ENCODE results near the gene QRFP. TPM values are rescaled to one million over a fixed set of nuclear protein-coding genes. Genes with fewer than 3 reads are reported as not detected.

QRFP gene
- total RNA-seq, 1 donor from 2014 or later, result not detected

DNA sequence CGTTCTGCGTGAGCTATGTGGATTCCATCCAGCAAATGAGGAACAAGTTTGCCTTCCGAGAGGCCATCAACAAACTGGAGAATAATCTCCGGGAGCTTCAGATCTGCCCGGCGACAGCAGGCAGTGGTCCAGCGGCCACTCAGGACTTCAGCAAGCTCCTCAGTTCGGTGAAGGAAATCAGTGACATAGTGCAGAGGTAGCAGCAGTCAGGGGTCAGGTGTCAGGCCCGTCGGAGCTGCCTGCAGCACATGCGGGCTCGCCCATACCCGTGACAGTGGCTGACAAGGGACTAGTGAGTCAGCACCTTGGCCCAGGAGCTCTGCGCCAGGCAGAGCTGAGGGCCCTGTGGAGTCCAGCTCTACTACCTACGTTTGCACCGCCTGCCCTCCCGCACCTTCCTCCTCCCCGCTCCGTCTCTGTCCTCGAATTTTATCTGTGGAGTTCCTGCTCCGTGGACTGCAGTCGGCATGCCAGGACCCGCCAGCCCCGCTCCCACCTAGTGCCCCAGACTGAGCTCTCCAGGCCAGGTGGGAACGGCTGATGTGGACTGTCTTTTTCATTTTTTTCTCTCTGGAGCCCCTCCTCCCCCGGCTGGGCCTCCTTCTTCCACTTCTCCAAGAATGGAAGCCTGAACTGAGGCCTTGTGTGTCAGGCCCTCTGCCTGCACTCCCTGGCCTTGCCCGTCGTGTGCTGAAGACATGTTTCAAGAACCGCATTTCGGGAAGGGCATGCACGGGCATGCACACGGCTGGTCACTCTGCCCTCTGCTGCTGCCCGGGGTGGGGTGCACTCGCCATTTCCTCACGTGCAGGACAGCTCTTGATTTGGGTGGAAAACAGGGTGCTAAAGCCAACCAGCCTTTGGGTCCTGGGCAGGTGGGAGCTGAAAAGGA, 10.9 kb downstream of the QRFP start:
- FAIRE-seq (no peak), DNase-seq (ENCODE audit: low read depth) (peak; percentile 22)
- Histone ChIP-seq H3K36me3 (ENCODE audit: control insufficient read depth, insufficient read depth, low read length) (peaks cover 31% of the 10 kb centered on the region), H3K27me3 (ENCODE audit: control insufficient read depth, insufficient read depth, low read length) (no peaks in the 10 kb centered on the region), H3K4me3 (ENCODE audit: low read depth, low read length) (no peak overlapping the region)
- TF ChIP-seq, protein P1, sequence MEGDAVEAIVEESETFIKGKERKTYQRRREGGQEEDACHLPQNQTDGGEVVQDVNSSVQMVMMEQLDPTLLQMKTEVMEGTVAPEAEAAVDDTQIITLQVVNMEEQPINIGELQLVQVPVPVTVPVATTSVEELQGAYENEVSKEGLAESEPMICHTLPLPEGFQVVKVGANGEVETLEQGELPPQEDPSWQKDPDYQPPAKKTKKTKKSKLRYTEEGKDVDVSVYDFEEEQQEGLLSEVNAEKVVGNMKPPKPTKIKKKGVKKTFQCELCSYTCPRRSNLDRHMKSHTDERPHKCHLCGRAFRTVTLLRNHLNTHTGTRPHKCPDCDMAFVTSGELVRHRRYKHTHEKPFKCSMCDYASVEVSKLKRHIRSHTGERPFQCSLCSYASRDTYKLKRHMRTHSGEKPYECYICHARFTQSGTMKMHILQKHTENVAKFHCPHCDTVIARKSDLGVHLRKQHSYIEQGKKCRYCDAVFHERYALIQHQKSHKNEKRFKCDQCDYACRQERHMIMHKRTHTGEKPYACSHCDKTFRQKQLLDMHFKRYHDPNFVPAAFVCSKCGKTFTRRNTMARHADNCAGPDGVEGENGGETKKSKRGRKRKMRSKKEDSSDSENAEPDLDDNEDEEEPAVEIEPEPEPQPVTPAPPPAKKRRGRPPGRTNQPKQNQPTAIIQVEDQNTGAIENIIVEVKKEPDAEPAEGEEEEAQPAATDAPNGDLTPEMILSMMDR (IDR thresholded peaks at IDR 0.05; ENCODE audit: insufficient read depth, low read length, severe bottlenecking), result no peak

DNA sequence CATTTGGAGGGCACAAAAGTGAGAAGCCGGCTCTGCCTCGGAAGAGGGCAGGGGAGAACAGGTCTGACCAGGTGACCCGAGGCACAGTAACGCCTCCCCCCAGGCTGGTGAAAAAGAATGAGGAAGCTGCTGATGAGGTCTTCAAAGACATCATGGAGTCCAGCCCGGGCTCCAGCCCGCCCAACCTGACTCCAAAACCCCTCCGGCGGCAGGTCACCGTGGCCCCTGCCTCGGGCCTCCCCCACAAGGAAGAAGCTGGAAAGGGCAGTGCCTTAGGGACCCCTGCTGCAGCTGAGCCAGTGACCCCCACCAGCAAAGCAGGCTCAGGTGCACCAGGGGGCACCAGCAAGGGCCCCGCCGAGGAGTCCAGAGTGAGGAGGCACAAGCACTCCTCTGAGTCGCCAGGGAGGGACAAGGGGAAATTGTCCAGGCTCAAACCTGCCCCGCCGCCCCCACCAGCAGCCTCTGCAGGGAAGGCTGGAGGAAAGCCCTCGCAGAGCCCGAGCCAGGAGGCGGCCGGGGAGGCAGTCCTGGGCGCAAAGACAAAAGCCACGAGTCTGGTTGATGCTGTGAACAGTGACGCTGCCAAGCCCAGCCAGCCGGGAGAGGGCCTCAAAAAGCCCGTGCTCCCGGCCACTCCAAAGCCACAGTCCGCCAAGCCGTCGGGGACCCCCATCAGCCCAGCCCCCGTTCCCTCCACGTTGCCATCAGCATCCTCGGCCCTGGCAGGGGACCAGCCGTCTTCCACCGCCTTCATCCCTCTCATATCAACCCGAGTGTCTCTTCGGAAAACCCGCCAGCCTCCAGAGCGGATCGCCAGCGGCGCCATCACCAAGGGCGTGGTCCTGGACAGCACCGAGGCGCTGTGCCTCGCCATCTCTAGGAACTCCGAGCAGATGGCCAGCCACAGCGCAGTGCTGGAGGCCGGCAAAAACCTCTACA, 11.8 kb downstream of the QRFP start:
- no peak for FAIRE-seq

DNA sequence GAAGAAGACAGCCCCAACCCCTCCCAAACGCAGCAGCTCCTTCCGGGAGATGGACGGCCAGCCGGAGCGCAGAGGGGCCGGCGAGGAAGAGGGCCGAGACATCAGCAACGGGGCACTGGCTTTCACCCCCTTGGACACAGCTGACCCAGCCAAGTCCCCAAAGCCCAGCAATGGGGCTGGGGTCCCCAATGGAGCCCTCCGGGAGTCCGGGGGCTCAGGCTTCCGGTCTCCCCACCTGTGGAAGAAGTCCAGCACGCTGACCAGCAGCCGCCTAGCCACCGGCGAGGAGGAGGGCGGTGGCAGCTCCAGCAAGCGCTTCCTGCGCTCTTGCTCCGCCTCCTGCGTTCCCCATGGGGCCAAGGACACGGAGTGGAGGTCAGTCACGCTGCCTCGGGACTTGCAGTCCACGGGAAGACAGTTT, 12.5 kb downstream of the QRFP start:
- TF ChIP-seq, protein P1 (IDR thresholded peaks at IDR 0.05; ENCODE audit: insufficient read depth, low read length, severe bottlenecking), result no peak
- no peak for DNase-seq (ENCODE audit: low read depth)
- peaks cover 36% of the 10 kb centered on the region for H3K36me3 ChIP-seq (ENCODE audit: control insufficient read depth, insufficient read depth, low read length)
- FAIRE-seq, result no peak
- no peak overlapping the region for H3K4me3 ChIP-seq (ENCODE audit: low read depth, low read length)
- H3K27me3 ChIP-seq (ENCODE audit: control insufficient read depth, insufficient read depth, low read length), result no peaks in the 10 kb centered on the region

More for the DNA sequence above, 11.8 kb downstream of the QRFP start:
- Histone ChIP-seq H3K36me3 (ENCODE audit: control insufficient read depth, insufficient read depth, low read length) (peaks cover 35% of the 10 kb centered on the region), H3K27me3 (ENCODE audit: control insufficient read depth, insufficient read depth, low read length) (no peaks in the 10 kb centered on the region), H3K4me3 (ENCODE audit: low read depth, low read length) (no peak overlapping the region)
- DNase-seq (ENCODE audit: low read depth), result no peak
- TF ChIP-seq, protein P1 (IDR thresholded peaks at IDR 0.05; ENCODE audit: insufficient read depth, low read length, severe bottlenecking), result no peak

DNA sequence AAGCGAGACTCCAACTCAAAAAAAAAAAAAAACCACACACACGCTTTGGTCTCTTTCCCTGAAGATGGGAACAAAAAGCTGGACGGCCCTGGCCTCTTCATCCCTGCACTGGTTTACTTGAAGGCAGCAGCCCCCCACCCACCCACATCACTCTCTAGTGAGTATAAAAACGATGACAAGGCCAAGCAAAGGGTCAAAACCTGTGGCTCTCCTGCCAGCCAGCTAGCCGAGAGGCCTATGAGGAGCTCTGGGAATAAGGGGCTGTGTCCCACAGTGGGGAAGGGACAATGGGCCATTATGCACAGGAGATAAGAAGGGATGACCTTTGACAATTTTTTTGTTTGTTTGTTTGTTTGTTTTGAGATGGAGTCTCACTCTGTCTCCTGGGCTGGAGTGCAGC, 13.1 kb downstream of the QRFP start:
- TF ChIP-seq, protein P1 (IDR thresholded peaks at IDR 0.05; ENCODE audit: insufficient read depth, low read length, severe bottlenecking), result no peak
- no peak for FAIRE-seq
- Histone ChIP-seq H3K36me3 (ENCODE audit: control insufficient read depth, insufficient read depth, low read length) (peaks cover 34% of the 10 kb centered on the region), H3K4me3 (ENCODE audit: low read depth, low read length) (no peak overlapping the region), H3K27me3 (ENCODE audit: control insufficient read depth, insufficient read depth, low read length) (no peaks in the 10 kb centered on the region)
- DNase-seq (ENCODE audit: low read depth), result no peak

DNA sequence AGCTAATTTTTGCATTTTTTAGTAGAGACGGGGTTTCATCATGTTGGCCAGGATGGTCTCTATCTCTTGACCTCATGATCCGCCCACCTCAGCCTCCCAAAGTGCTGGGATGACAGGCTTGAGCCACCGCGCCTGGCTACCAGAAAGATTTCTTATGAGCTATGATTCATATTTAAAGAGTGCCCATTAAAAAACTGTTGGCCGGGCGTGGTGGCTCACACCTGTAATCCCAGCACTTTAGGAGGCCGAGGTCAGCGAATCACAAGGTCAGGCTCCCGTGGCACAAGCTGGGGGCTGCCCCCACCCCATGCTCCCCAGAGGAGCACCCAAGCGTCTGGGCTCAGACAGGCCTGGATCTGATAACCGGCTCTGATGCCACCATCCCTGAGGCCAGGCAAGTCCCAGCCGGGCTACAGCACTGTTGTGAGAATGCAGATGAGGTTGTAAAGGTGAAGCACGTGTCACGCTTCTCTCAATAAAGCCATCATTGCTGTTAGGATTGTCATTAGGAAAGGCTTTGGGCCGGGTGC, 13.9 kb downstream of the QRFP start:
- Histone ChIP-seq H3K36me3 (ENCODE audit: control insufficient read depth, insufficient read depth, low read length) (peaks cover 34% of the 10 kb centered on the region), H3K27me3 (ENCODE audit: control insufficient read depth, insufficient read depth, low read length) (no peaks in the 10 kb centered on the region), H3K4me3 (ENCODE audit: low read depth, low read length) (no peak overlapping the region)
- DNase-seq (ENCODE audit: low read depth) (no peak), FAIRE-seq (no peak)
- TF ChIP-seq, protein P1 (IDR thresholded peaks at IDR 0.05; ENCODE audit: insufficient read depth, low read length, severe bottlenecking), result no peak
